HG03571 (cell line): Measurements from ENCODE around the gene CFAP100.

Experiments
- ATAC-seq: cut with Tn5 transposase; IDR thresholded peaks from one replicate; pipeline ENCODE4 v1.9.1; 2021; ENCODE audit not compliant: unreplicated experiment

The CFAP100 gene

DNA sequence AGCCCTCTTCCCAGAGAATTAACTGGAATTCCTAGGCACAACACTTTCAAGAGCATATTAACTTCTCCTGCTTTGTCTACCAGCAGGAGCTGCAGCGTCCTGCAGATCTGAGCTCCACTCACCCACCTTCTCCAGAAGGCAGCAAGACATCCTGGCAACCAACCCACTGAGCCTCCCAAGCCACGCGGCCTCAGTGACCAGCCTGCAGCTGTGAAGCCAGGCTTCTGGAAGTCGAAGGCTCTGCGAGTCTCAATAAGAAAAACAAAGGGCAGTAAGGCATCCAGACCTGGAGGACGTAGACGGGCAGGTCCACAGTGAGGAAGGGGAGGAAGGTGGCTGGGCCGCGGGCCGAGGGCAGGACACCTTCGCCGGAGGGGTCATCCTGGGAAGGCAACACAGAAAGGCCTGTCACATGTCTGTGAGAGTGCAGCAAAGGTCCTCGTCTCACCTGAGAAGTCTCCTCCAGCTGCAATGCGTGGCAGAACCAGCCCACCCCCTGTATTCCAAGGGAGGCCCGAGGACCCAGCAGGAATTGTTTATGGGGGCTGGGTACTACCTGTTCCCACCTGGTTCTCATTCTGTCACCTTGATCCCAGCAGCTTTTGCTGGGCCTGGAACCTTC, 44.7 kb downstream of the CFAP100 start:
- ATAC-seq, result no peak

- no peak for ATAC-seq
Measured at GRCh38 chr3:126439968-126440708, 45.4 kb downstream of the CFAP100 start.

DNA sequence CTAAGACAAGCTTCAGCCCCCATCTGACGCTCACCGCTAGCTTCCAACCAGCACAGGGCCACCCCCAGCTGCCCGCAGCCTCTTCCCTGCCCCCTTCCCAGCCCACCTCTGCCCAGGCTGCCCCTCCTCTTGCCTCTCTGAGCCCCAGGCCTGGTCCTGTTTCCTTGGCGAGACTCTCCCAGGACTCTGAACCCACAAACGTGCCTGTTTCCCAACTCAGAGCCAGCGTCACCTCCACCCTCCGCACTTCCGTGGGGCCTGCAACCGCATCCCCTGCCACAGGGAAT, 45.9 kb downstream of the CFAP100 start:
- no peak for ATAC-seq

DNA sequence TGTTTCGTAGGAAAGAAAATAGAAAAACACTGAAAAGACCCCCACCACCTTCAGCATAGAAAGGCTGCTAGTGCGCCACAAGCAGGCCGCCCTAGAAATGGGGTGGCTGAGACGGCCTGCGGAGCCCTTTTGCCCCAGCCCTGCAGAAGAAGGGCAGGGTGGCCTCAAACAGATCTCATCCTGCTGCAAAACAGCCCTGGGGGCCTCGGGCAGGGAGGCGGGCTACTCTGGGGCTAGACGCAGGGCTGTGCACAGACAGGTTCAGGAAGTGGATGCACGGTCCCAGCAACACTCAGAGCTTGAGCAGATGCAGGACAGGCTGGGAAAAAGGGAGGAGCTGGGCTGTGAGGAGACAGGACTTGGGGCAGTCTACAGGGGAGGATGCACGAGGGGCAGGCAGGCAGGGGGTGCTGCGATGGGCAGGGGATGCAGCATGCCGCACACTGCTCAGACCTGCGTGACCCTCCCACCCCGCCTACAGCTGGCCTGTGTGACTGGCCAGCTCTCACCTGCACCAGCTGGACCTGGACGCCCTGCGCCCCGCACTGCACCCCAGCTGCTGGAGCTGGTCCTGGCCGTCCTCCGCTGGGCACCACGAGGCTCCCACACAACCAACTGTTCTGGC, 46.7 kb downstream of the CFAP100 start:
- ATAC-seq, result no peak

DNA sequence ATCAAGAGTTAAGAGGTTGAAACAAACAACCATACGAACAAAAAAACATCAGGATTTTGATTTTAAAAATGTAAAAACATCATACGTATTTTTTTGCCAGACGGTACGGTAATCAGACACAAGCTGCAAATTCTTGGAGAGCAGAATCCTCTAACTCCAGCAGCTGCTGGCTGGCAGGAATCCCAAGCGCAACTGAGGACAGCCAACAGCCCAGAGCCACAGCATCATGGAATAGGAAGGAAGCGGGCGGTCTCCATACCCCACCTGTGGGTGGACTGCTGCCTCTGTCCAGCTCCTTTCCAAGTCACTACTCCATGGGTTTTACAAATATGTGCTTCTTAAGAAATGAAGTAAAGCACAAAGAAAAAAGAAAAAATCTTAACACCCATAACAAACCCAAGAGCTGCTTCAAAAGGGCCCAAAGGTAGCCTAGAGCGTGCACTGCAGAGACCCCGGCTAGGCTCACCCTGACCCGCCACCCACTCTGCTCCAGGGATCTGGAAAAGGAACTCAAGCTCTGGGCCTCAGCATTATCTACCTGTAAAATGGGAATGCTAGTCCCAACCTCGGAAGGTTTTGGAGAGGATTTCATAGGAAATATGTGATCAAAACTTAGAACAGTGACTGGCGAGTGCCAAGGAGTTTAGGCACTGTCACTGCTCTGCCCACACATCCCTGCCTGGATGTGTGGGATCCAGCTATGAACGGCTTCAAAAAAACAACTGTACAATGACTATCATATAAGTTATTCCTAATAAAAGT, 47.6 kb downstream of the CFAP100 start:
- ATAC-seq, result no peak

DNA sequence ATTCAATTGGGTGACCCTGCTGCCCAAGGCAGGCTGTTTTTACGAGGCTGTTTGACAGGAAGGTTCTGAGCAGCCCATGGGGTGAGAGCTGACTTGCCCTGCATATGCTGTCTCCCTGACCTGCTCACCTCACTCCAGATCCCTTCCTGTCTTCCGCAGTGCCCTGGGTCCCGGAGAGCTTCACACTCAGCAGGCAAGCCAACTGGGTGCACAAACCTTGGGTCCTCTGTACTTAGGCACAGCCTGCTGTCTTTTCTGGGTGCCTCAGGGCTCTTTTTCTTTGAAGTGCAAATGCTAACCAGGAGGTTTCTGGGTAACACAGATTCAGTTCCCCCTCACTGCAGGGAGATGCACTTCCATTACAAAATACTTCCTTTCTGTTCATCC, 48.1 kb downstream of the CFAP100 start:
- ATAC-seq, result no peak

DNA sequence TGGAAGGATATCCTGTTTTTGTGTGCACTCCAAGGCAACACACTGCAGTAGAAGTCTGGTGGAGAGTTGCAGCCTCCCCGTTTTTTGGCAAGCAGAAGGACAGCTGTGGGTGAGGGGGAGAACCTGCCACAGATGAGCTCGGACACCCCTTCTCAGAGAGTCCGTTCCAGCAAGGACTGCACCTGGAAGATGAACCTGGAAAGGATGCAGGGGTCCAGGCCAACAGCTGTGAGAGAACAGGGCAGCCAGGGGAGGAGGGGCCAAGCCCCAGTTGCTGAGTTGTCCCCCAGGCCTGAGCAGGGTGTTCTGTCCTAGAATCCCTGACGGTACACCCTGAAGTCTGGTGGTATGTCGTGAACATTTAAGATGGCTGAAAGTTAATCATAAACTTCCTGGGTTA, 50.8 kb downstream of the CFAP100 start:
- ATAC-seq, result no peak

DNA sequence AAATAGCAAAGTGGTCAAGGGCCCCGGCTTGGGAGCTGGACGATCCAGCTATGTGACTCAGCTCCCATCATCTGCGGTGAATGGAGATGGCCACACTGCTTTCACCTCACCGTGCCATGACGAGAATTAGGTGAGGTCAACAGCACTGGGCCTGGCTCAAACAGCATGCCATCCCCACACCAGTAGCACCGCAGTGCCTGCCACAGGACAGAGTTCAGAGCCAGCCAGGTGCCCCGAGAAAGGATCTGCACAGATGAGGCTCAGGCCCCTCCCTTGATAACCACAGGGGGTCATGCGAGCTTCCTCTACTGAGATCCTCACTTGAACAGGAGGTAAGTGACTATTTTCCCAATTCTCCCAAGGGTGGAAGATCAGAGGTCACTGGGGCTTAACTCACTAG, 51.6 kb downstream of the CFAP100 start:
- no peak for ATAC-seq

DNA sequence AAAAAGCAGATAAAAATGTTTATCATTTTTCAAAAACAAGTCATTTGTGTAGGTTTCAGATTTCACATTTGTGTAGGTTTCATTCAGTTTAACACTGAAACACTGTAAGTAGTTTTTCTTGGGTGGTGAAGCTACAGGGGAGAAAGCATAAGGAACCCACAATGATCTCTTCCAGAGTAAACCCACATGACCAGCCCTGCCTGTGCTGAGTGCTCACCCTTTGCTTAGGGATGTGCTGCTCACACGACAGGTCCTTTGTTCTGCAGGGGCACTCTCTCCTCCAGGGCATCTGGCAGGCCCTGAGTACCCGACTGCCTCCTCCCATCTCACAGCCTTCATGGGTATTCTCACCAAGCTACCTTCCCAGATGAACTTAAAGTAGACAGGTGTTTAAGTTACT, 52.1 kb downstream of the CFAP100 start:
- no peak for ATAC-seq

DNA sequence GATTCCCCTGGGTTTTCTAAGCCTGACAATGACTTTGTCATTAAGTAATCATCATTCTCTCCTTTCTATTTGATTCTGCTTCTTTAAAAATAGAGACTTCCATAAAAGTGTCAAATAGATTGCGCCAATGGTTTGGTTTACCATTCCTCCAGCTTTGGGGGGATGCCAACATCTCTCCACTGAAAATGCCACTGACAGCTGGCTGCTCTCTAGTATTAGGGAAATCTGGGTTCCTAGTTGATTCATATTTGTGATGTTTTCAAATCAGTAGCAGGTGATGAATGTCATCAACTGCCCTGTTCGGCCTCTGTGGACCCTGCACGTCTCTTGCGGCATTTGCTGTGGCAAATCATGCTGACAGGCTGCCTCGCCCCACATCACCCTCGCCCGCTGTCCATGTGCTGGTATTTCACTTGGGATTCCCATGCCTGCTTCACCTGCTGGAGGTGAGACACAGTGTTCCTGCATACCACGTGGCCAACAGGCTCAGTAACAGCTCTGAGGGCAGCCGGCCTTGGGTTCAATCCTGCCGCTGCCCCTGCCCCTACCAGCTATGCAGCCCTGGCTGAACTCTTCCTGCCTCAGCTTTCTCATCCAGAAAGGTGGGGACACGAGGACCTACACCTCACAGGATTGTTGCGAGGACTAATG, 52.9 kb downstream of the CFAP100 start:
- no peak for ATAC-seq

DNA sequence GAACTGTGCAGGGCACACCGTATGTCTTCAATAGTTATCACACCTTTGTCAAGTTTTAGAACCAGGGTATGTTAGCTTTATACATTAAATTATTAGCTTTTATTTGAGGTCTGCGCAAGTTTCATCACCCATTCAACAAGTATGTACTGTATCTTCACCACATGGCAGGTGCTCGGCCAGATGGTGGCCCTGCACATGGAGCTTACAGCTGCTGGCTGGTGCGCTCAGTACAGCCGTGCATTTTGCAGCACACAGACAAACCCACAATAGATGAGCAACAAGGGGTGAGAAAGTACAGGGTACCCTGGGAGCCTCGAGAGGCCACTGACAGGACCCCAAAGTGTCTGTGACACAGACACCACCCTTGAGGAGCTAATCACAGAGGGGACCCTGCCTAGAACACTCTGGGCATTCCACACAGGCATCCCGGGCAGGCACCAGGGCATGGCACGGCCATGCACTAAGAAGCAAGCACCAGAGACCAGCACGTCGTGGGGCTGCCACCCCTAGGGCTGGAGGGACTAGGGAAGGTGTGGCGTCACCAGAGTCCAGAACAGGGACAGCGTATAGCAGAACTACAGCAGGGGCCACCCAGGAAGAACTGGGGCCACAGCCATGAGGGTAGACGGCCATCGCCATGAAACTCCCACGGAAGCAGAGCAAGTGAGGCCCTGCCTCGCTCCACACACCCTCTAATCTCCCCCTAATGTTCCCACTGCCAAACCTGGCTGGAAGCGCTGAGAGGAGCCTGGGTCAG, 53.6 kb downstream of the CFAP100 start:
- ATAC-seq, result no peak

GRCh38 chr3:126448893-126449180, 54.1 kb downstream of the CFAP100 start:
- no peak for ATAC-seq

- no peak for ATAC-seq
Measured at GRCh38 chr3:126449621-126450051, 54.9 kb downstream of the CFAP100 start.

DNA sequence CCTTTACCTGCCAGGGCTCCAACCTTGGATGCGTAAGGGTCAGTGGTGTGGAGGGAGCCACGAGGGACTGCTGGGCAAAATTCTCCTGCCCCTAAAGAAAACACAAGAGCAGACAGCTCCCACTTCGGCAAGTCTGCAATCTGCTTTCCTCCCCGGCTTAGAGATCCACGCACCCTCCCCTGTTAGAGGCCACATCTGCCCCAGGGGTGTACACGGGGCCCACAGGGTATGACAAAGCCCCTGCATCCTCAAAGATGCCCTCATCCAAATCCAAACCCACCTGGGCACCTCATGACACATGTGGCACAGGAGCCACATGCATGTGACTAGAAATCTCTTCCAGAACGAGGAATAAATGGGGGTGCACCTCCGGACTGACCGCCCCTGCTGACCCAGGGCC, 55.5 kb downstream of the CFAP100 start:
- ATAC-seq, result no peak

DNA sequence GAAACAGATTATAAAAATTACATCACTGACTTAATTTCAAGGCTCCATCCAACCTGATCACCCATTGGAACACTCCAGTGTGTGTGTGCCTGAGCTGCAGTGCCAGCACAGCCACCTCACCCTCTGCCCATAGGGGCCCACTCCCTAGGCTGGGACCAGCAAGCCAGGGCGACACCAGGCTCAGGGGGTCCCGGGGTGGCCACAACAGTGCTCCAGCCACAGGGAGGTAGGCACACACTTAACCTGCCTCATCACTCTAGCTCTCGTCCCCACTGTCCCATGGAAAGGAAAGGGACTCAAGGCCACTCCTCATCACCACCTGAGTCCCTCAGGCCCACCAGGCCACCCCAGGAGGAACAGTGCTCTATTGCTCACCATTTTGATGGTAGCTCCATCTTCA, 56.0 kb downstream of the CFAP100 start:
- ATAC-seq, result no peak

DNA sequence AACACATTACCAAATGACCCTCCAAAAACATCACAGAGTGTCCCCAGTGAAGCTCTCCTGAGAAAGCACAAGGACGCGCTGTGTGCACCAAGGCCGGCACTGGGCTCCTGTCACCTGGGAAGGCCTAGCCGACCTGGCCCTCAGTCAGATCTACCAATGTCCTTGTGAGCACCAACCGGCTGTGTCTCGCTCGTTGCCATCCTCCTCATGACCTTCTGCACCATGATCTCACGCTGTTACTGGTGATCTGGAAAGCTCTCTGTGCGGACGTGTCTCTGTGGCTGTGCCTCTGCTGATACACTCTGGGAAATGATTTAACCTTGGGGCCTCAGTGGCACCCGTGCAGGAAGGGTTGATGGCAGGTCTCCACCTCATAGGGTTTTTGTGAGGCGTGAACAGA, 56.8 kb downstream of the CFAP100 start:
- no peak for ATAC-seq

DNA sequence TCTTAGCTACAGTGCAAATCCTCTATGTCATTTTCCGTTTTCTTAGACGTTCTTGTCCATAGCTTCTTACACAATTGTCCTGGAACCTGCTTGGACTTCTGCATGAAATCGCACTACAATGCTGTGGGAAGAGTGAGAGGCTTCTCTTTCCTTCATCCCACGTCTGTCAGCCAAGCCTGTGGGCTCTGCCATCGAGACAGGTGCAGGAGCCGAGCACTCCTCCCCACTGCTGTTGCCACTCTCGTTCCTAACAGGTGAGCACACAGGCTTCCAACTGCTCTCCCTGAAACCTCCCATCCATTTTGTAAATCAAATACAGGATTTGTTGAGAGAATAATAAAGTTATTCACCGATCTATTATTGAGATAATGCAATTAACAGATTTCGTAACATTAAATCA, 57.5 kb downstream of the CFAP100 start:
- ATAC-seq, result no peak

DNA sequence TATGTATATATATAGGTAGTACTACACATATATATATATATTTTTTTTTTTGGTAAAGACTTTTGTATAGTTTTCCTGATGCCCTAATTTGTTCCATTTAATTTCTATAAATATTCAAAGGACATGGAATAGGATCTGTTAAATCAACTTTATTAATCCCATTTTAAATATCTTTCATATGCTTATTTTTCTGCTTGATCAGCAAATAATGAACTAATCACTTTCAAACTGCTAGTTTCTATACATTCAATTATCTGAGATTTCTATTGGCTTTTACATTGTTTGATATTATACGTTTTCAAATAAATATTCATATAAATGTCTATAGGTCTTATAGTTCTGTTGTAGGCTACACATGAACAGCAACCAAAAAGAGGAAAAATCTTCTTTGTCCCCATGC, 59.3 kb downstream of the CFAP100 start:
- ATAC-seq, result no peak

DNA sequence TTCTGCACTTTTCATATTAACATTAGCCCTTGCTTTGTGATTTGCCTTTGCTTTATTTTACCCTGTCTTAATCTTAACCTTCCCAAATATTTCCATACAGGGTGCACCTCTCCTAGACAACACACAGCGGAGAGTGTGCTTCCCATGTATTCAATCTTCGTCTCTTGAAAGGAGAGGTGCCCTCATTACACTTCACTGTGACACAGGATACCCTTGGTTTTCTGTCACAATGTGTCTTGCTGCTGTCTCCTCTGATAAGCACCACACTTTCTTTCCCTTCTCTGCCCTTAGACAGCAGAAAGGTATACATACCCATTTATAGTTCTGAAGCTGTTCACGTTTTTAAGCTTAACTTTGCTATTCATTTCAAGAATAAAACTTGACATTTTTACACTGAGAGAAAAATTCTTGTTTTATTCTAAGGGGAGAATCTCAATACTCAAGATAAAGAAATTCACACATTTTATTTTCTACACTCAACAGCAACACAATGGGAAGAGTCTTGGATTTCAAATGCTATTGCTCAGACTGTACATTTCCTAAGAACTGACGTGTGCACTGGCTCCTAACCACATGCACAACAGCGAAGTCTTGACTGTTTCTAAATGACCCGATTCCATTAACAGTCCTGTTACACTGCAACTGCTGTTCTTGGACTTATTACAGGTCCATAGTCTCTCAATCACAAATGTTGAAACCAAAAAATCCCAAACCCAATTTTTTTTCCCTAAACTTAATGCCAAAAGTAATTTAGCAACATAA, 59.9 kb downstream of the CFAP100 start:
- no peak for ATAC-seq

- ATAC-seq, result no peak
Measured at GRCh38 chr3:126456211-126456610, 61.5 kb downstream of the CFAP100 start.
